GM19395 (cell line): Measurements from ENCODE around the gene JADE2.

Source experiments
- ATAC-seq: cut with Tn5 transposase; IDR thresholded peaks from one replicate; pipeline ENCODE4 v1.9.1; 2021; ENCODE audit warnings: mild to moderate bottlenecking, moderate library complexity; ENCODE audit not compliant: unreplicated experiment

Gene JADE2

DNA sequence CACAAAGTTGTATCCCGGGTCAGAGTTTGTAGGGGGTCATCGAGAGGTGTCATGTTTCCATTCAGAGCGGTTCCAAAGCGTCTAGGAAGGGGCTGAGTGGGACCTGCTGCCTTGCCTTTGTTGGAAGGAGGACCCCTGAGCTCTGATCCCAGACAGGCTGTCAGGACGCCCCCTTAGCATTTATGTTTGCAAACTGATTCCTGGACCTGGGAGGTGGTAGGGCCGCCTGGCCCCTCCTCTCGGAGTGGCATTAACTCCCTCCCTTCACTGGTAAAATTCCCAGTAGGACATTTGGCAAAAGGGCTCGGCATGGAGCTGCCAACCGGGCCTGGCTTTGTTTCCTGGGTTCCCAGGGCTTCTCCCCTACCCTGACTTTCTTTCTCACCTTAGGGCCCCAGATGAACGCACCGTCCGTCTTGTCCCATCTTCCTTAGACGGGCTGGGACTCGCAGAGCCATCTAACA is 2.5 kb downstream of the JADE2 start:
- ATAC-seq: no peak

DNA sequence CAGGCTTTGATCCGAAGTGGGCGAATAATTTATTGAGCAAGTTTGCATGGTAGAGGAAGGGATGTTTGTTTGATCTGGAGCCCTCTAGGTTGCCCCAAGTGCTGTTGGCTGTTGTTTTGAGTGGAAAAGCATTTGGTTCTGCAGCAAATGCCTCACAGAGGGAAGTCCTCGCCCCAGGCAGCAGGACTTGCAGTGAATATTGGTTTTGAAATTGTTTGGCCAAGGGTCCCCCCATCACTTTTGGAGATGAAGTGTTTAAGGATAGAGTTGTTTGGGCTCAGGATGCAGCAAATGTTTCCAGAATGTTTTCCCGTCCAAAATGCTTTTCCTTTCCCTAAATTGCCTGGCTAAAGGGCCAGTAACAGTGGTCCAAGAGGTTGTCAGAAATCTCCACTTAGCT is 3.1 kb downstream of the JADE2 start:
- no peak for ATAC-seq

DNA sequence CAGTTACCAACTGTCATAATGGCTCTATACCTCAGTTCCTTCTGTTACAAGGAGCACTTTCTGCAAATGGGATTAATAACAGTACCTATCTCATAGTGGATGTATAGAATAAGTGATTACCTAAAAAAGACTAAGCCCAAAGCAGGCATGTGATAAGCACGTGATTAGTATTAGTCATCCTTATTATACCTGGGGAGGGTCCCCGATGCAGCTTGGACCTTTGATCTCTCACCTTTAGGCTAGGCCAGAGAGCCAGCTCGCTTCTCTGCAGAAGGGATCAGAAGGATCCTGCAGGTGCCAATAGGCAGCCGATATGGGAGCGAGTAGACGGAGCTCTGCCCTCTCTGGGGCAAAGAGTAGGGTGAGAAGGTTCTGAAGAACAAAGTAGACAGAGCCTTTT is 4.0 kb downstream of the JADE2 start:
- no peak for ATAC-seq

DNA sequence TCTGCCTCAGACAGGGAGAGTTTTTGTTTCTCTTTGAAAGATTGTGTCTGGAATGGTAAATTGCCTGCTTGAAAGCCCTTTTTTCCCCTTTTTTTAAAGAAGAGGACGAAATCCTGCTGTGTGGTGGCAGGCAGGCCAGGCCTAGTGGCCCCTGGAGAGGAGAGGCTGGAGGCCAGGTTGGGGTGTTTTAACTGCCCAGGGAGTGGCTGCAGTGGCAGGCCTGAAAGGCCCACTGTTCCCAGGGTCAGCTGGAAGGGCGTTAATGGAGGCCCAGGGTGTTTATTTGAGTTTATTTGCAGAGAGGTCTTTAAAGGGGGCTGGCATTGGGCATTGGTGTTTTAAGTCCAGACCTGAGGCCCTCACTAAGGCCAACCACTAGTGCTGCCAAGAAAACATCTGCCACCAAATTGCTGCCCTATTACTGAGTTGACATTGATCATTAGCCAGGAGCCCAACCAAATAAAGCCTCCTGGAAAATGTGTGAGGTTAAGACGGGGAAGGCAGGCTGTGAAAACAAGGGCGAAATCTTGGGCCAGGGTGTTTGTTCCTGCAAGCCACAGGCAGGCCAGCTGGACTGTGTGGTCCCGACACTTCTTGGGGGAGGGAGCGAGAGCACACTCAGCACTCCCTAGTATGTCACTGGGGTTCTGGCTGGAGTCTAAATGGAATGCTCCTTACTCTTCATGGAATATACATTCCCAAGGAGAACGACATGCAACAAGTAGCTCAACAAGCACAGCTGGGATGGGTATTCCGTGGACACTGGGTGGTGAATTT is 5.0 kb downstream of the JADE2 start:
- ATAC-seq: no peak

DNA sequence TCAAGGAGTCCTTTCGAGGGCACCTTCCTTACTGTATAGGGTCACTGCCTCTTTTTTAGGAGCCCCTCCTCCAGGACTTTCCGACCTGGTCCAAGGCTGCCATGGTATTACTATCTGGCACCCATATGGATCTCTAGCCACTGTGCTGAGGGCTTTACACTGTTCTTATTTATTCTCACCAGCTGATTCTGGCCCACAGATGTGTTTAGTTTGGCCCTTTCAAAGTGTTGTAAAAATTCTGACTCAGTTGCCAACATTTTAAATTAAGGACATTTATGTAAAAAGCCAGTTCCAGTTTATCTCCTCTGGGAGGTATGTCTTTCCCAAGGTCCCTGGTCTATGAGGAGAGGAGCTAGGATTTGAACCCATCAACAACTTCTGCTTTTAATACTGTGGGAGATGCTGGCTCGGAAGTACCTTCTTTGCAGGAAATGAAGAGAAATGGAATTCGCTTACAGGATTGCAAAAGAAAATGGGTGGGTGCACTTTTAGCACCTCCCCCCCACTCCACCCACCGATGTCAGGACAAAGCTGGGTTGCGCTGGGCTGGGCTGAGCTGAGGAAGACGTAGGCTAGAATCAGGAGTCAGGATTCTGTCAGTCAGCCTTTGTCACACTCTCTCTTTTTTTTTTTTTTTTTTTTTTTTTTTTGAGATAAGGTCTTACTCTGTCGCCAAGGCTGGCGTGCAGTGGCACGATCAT is 7.8 kb downstream of the JADE2 start:
- ATAC-seq: no peak

DNA sequence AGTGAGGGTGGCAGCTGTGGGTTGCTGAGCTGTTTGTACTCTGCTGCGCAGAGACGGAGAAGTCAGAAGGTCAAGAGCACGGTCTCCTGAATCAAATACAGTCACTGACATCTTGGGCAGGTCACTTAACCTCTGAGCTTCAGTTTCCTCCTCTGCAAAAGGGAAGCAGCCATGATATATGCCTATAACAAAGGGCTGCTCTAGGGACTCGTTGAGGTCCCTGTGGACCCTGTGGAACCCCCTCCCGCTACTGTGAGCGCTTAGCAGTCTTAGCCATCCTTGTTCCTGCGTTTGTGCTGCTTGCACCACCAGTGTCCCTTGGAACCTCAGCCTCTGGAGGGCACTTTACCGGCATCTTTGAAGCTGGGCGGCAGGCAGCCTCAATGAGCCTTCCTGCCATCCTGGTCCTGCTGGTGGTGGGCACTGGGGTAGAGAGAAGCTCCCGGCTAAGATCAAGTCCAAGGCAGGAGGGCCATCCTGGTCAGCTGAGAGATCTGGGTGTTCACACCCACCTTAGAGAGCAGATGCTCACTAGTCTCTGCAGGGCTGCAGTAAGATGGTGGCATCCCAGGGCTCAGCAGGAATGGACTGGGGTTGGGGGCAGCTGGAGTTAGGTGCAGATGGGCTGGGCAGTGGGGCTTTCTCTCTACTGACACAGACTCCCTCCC is 8.7 kb downstream of the JADE2 start:
- no peak for ATAC-seq

DNA sequence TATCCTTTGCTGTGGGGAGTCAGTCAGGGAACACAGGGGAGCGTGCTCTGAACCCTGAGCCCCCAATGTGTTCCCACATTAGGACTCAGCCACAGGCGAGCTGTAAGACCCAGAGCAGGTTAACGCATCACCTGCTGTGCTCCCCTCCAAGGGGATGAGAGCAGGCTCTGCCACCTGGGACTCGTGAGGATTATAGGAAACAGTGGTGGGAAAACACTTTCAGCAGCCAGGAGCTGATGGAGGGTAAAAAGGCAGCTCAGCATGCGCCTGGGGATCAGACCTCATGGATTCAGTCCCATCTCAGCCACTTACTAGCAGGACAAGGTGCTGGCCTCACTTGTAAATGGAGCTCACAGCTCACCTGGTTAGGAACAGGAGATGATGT is 9.2 kb downstream of the JADE2 start:
- no peak for ATAC-seq

DNA sequence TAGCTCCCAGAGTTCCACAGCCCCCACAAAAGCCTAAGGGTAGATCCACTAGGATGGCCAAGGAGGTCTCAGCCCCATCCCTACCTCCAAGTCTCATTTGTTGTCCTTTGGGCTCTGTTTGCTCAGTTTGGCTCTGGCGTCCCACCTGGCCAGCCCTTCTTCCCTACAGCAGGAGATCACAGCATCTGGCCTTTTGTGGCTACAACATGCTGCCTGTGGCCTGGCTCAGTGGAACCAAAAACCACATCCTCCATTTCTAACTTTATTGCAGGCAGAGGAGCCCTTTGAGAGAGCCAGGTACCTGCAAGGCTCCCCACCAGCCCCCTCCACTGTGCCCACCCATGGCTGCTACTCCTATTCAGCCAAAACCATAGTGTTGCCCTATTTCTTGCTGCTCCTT is 11.4 kb downstream of the JADE2 start:
- no peak for ATAC-seq

DNA sequence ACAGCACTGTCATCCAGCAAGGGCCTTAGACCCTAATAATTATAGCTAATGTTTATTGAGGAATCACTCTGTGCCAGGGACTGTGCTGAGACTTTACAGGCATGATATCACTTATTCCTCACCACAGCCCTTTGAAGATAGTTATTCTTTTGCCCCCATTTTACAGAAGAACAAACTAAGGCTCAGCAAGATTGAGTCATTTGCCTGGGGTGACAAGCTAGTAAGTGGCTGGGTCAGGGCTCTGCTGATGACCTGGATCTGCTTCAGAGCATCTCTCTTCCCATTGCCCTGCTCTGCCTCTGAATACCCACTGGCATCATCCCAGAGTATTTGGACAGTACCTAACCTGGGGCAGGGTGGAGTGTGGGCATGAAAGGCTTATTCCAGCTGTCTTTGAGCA is 11.8 kb downstream of the JADE2 start:
- no peak for ATAC-seq

DNA sequence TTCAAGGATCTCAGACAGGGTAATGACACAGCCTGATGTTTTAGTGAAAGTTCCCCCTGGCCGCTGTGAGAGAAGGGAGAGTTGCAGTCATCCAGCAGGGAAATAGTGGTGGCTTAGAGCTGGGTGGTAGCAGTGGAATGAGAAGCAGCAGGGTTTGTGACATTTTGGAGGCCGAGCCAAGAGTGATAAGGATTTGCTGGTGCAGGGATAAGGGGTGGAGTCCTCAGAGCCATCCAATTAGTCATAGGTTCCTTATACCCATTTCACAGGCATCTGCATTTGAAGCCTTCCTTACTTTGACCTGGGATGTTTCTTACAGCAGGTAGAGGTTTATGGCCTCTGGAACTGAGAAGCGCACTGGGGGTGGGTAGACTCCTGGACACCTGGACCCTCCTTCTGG is 12.8 kb downstream of the JADE2 start:
- no peak for ATAC-seq

DNA sequence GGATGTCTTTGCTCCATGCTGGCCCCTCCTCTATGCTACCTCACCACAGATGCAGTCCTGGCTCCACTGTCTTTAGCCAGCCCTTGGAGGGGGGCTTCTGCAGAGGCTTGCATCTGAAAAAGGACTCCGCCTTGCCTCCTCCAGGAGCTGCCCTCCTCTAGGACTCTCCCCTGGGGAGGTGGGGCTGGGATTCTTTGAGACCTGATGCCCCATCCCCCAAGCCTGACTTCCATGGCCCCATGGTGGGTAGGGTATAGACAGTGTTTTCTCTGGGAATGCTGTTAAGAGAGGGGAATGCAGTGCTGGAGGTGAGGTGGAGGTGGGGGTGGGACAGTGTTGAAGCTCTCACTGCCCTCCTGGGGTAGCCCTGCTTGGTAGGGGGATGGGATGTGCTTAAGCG is 14.3 kb downstream of the JADE2 start:
- no peak for ATAC-seq

DNA sequence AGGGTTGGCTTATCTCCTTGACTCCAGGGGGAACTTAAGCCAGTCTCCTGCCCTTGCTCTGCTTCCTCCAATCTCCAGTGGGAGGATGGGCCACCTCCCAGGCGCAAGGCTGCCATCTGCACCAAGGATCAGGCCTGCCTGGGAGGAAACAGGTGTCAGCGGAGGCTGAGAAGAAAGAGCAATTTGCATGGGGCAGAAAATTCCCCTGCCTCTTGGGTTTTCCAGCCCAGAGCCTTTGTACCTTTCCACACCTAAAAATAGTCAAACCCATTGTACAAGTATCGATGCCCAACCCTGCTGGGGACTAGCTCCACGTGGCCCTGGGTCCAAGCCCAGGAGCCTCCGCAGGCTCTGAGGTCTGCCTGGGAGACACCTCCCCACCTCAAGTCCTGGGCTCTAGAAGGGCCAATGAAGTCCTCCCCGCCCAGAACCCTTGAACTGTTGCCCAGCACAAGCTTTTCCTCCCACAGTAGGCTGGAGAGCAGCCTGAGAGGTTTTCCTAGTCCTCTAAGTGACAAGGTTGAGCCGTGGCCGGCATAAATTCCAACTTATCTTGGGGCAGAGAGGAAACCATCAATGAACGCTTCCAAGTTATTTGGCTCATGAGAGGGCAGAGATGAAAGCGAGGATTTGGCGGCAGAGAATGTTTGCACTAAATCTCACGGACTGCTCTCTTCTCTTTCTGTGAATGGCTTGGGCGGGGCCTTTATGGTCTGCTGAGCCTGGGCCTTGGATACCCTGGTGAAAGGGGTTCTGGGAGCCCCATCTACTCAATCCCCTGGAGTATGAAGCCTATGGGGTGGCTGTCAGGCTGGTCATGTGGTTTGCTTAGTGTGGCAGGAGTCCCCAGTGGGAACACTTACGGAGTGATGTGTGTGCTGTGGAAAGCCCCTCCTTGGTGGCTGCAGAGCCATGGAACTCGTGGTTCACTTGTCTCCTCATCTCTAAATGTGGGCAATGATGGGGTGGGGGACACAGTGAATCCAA is 15.6 kb downstream of the JADE2 start:
- ATAC-seq: peak; percentile 29

DNA sequence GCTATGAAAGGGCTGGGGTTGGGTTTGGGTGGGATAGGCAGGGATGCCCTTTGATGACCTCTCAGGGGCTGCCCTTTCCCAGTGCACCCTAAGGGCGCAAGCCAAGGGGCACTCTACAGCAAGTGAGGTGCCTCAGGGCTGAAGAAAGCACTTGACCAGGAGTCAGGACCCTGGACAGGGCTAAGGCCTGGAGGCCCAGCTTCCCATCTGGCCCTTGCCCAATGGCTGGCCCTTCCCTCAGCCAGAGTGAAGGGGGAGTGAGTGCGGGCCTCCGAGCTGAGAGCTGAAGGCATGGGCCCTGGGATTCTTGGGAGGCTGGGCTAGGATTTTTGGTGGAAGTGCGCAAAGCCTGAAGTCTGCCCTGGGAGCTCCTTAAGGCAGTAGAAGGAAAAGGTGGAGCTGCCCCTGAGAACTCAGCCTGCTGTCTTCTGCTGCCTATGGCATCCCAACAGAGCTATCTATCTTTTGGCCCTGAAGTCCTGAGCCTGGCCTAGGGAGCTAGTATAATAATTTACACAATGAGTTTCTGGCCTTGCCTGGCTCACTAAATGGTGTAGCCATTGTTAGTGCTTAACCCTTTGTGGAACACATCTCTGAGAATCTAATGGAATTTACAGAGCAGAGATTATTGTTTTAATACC is 16.4 kb downstream of the JADE2 start:
- ATAC-seq: no peak

DNA sequence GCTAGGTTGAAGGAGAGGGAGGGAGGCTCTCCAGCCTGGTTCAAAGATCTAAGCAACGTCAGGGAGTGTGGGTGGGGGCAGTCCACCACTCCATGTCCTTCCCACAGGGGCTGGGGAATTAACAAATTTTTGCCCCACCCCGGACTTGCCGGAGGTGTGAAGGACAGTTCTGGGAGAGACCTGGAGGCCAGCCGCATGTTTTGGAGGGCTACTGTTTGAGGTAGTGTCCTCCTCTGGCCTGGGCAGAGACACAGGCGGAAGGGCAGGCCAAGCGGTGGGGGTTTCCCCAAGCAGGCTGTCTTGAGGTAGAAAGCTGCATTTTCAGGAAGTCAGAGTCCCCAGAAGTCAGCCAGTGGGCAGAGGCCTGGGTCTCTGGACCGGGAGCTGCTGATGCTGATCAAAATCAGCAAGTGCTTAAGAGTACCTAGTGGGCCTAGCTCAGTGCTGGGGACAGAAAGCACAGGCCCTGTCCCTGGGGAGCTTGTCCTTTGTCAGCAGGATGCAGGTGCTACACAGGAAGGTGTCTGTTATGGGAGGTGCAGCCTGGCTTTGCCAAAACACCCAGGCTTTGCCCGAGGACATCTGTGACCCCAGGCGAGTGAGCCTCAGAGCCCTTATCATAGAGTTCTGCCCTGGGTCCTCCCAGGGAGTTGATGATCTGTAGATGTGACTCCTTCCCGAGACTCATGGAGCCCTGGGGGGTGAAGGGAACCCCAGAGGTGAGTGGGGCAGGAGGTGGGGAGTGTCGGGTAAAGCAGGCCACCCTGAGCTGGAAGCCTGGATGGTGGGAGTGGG is 18.5 kb downstream of the JADE2 start:
- ATAC-seq: peak; percentile 52

DNA sequence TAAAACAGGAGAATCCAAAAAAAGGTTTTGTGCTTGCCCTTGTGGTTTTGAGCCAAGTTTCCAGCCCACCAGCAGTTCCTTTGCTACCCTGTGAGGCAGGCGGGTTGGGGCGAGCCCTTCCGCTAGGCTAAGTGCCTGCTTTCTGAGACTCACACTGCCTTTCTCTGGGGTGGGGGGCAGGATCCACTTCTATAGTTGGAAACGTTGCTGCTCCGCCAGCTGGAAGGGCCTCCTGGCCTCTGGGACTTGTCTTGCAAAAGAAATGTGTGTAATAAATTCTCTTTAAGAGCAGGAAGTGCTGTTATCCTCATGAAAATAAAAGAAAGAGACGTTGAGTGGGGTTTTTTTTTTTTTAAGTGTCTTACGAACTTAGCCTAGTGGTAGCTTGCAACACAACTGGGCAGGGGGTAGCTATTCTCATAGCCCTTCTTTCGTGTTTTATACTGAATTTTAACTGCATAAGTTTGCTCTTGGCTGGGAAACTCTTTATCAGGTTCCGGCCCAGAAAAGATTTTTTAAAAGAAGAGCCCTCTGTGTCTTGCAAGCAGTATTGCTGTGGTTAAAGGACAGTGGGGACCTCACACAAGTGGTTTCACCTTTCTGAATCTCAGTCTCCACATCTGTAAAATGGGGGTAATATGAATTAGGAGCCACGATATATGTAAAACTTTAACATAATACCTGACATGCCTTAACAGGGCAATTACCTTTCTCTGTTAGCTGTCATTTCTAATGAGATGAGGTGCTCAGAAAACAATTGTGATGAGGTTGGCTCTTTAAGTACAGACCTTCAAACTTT is 19.8 kb downstream of the JADE2 start:
- no peak for ATAC-seq

DNA sequence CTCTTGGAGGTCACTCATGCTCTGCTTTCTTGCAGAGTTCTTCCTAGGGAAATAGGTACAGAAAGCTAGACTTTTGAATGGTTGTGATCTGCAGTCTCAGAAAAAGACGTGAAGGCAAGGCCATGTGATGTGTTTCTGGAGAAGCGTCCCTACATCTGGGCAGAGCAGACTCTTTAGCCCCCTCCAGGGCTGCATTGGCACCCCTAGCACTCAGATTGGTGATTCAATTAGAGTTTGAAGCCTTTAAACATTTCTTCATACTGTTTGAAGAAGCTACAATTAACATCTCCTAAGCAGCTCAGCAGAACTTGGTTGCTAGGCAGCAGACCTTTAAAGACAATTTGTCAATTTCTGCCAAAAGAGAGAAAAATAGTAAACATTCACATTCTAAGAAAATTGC is 21.6 kb downstream of the JADE2 start:
- ATAC-seq: no peak

DNA sequence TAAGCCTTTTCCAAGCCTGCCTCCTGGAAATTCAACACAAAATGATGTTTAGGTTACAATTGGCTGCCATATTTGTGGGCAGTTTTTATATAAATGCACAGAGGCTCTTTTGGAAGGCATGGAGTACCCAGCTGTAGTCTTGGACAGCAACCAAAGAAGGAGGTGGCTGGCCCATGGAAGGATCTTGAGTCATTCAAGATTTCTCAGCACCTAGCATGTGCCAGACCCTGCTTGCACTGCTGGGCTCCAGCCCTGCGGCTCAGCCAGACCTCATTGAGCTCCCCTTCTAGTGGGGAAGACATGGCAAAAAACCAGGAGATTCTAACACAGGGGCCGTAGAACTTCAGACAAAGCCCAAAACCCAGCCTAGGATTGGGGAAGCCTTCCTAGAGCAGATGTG is 22.1 kb downstream of the JADE2 start:
- ATAC-seq: no peak

DNA sequence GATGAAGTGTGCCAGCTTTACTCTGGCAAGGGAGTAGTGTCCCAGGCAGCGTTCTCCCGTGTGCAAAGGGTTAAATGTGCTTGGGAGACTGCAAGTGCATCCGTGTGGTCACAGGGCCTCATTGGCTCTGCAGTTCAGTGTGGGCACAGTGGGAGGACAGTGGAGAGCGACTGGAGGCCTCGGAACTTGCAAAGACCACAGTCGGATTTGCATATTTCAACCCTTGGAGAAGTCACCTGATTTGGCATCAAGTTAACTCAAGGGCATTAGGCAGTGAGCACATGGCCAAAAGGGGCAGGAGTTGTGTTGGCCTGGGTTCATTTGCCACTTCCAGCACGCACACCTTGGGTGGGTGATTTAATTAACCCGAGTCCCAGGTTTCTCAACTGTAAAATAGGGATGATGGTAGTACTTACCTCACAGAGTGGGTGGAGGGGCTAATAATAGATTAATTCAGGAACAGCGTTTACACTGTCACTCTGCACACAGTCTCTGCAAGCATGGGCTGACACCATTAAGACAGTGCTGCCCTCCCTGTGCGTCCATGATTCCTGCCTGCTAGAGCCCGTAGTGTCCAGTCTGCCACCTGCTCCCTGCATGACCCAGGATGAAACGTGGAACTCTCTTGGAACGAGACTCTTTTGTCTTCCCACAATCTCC is 22.7 kb downstream of the JADE2 start:
- ATAC-seq: no peak
